ENCODE measurements around the gene SPG11.
"Not testable (repeated sequence)": the region's sequence is repeated elsewhere in the genome, so short reads cannot be mapped to it uniquely, and the experiment has no call there.

The SPG11 gene

GRCh38 chr15:44550734-44551133, 112.7 kb downstream of the SPG11 start:
- Histone ChIP-seq H3K4me1 (ENCODE audit: insufficient read depth, low read length) (peaks cover 6% of the 10 kb centered on the region; the same call in 1 of the 2 replicates), H3K4me3 (ENCODE audit: low read length) (no peak overlapping the region), H3K27me3 (ENCODE audit: insufficient read depth, low read length) (no peaks in the 10 kb centered on the region), H3K27ac (ENCODE audit: low read depth, low read length) (no peak overlapping the region), H3K9me3 (ENCODE audit: insufficient read depth, low read depth, low read length) (no peaks in the 10 kb centered on the region), H3K9ac (ENCODE audit: low read depth, low read length) (no peak overlapping the region), H3K36me3 (ENCODE audit: insufficient read depth, low read length) (peaks cover 60% of the 10 kb centered on the region)
- 96% methylated on average over 4 of the region's 4 CpGs for WGBS

GRCh38 chr15:44550256-44550655, 113.2 kb downstream of the SPG11 start:
- no peaks in the 10 kb centered on the region for H3K27me3 ChIP-seq (ENCODE audit: insufficient read depth, low read length)
- H3K9ac ChIP-seq (ENCODE audit: low read depth, low read length), result no peak overlapping the region
- peaks cover 9% of the 10 kb centered on the region; the same call in 1 of the 2 replicates for H3K4me1 ChIP-seq (ENCODE audit: insufficient read depth, low read length)
- H3K4me3 ChIP-seq (ENCODE audit: low read length), result no peak overlapping the region
- peaks cover 56% of the 10 kb centered on the region for H3K36me3 ChIP-seq (ENCODE audit: insufficient read depth, low read length)
- H3K9me3 ChIP-seq (ENCODE audit: insufficient read depth, low read depth, low read length), result no peaks in the 10 kb centered on the region
- 86% methylated on average over 2 of the region's 3 CpGs for WGBS
- no peak overlapping the region for H3K27ac ChIP-seq (ENCODE audit: low read depth, low read length)

GRCh38 chr15:44549152-44549551, 114.3 kb downstream of the SPG11 start:
- WGBS, result 96% methylated on average over 9 of the region's 9 CpGs
- not testable (repeated sequence) for H3K27ac ChIP-seq (ENCODE audit: low read depth, low read length); H3K4me1 ChIP-seq (ENCODE audit: insufficient read depth, low read length); H3K9ac ChIP-seq (ENCODE audit: low read depth, low read length); H3K4me3 ChIP-seq (ENCODE audit: low read length); H3K27me3 ChIP-seq (ENCODE audit: insufficient read depth, low read length); H3K9me3 ChIP-seq (ENCODE audit: insufficient read depth, low read depth, low read length)
- H3K36me3 ChIP-seq (ENCODE audit: insufficient read depth, low read length), result peaks cover 45% of the 10 kb centered on the region

- Histone ChIP-seq H3K9me3 (ENCODE audit: insufficient read depth, low read depth, low read length) (no peaks in the 10 kb centered on the region), H3K4me1 (ENCODE audit: insufficient read depth, low read length) (peaks cover 9% of the 10 kb centered on the region; the same call in 1 of the 2 replicates), H3K27me3 (ENCODE audit: insufficient read depth, low read length) (no peaks in the 10 kb centered on the region), H3K27ac (ENCODE audit: low read depth, low read length) (no peak overlapping the region), H3K9ac (ENCODE audit: low read depth, low read length) (no peak overlapping the region), H3K36me3 (ENCODE audit: insufficient read depth, low read length) (peaks cover 33% of the 10 kb centered on the region), H3K4me3 (ENCODE audit: low read length) (no peak overlapping the region)
- WGBS, result 92% methylated on average over 4 of the region's 5 CpGs
These were observed 117.3 kb downstream of the SPG11 start for GRCh38 chr15:44545913-44546802.

GRCh38 chr15:44544745-44545144, 118.7 kb downstream of the SPG11 start:
- H3K9ac ChIP-seq (ENCODE audit: low read depth, low read length); H3K9me3 ChIP-seq (ENCODE audit: insufficient read depth, low read depth, low read length); H3K4me3 ChIP-seq (ENCODE audit: low read length); H3K4me1 ChIP-seq (ENCODE audit: insufficient read depth, low read length); H3K27me3 ChIP-seq (ENCODE audit: insufficient read depth, low read length); H3K27ac ChIP-seq (ENCODE audit: low read depth, low read length): not testable (repeated sequence)
- peaks cover 36% of the 10 kb centered on the region for H3K36me3 ChIP-seq (ENCODE audit: insufficient read depth, low read length)
- WGBS, result 96% methylated on average over 5 of the region's 5 CpGs

GRCh38 chr15:44542596-44542995, 120.9 kb downstream of the SPG11 start:
- Histone ChIP-seq H3K9me3 (ENCODE audit: insufficient read depth, low read depth, low read length) (no peaks in the 10 kb centered on the region), H3K27me3 (ENCODE audit: insufficient read depth, low read length) (no peaks in the 10 kb centered on the region), H3K27ac (ENCODE audit: low read depth, low read length) (no peak overlapping the region), H3K4me3 (ENCODE audit: low read length) (no peak overlapping the region), H3K4me1 (ENCODE audit: insufficient read depth, low read length) (peaks cover 17% of the 10 kb centered on the region), H3K9ac (ENCODE audit: low read depth, low read length) (no peak overlapping the region), H3K36me3 (ENCODE audit: insufficient read depth, low read length) (peaks cover 37% of the 10 kb centered on the region)

GRCh38 chr15:44541282-44541958, 122.0 kb downstream of the SPG11 start:
- H3K9ac ChIP-seq (ENCODE audit: low read depth, low read length), result no peak overlapping the region
- peaks cover 37% of the 10 kb centered on the region for H3K36me3 ChIP-seq (ENCODE audit: insufficient read depth, low read length)
- H3K4me3 ChIP-seq (ENCODE audit: low read length), result no peak overlapping the region
- no peaks in the 10 kb centered on the region for H3K9me3 ChIP-seq (ENCODE audit: insufficient read depth, low read depth, low read length)
- peaks cover 17% of the 10 kb centered on the region for H3K4me1 ChIP-seq (ENCODE audit: insufficient read depth, low read length)
- WGBS, result 99% methylated on average over 4 of the region's 4 CpGs
- no peak overlapping the region for H3K27ac ChIP-seq (ENCODE audit: low read depth, low read length)
- no peaks in the 10 kb centered on the region for H3K27me3 ChIP-seq (ENCODE audit: insufficient read depth, low read length)

- Histone ChIP-seq H3K9ac (ENCODE audit: low read depth, low read length) (peak overlapping the region; percentile 94), H3K9me3 (ENCODE audit: insufficient read depth, low read depth, low read length) (no peaks in the 10 kb centered on the region), H3K36me3 (ENCODE audit: insufficient read depth, low read length) (peaks cover 38% of the 10 kb centered on the region), H3K4me1 (ENCODE audit: insufficient read depth, low read length) (peaks cover 8% of the 10 kb centered on the region; the same call in 1 of the 2 replicates), H3K27me3 (ENCODE audit: insufficient read depth, low read length) (no peaks in the 10 kb centered on the region), H3K27ac (ENCODE audit: low read depth, low read length) (peak overlapping the region; percentile 98), H3K4me3 (ENCODE audit: low read length) (peak overlapping the region; percentile 85)
- 16% methylated on average over 9 of the region's 13 CpGs for WGBS
These were observed 125.7 kb downstream of the SPG11 start for GRCh38 chr15:44537735-44538240.

- Histone ChIP-seq H3K27me3 (ENCODE audit: insufficient read depth, low read length) (no peaks in the 10 kb centered on the region), H3K36me3 (ENCODE audit: insufficient read depth, low read length) (peaks cover 36% of the 10 kb centered on the region), H3K9ac (ENCODE audit: low read depth, low read length) (peak within 1 kb of the TSS; percentile 94), H3K9me3 (ENCODE audit: insufficient read depth, low read depth, low read length) (no peaks in the 10 kb centered on the region), H3K4me1 (ENCODE audit: insufficient read depth, low read length) (peaks cover 8% of the 10 kb centered on the region; the same call in 1 of the 2 replicates), H3K4me3 (ENCODE audit: low read length) (peak within 1 kb of the TSS; percentile 85), H3K27ac (ENCODE audit: low read depth, low read length) (peak within 1 kb of the TSS; percentile 98)
- WGBS, result under 1% methylated on average over 97 of the region's 97 CpGs
These were observed 126.3 kb downstream of the SPG11 start, which contains the start of gene EIF3J for GRCh38 chr15:44536962-44537734. TSS of gene EIF3J (plus strand) at chr15:44537147. CDS start at chr15:44537195, 48 bp downstream.

- H3K9ac ChIP-seq (ENCODE audit: low read depth, low read length), result peak overlapping the region; percentile 86
These were observed 127.0 kb downstream of the SPG11 start for GRCh38 chr15:44536302-44536961.

More at GRCh38 chr15:44536302-44536961, 127.0 kb downstream of the SPG11 start:
- Histone ChIP-seq H3K9me3 (ENCODE audit: insufficient read depth, low read depth, low read length) (no peaks in the 10 kb centered on the region), H3K27me3 (ENCODE audit: insufficient read depth, low read length) (no peaks in the 10 kb centered on the region), H3K4me1 (ENCODE audit: insufficient read depth, low read length) (peaks cover 8% of the 10 kb centered on the region; the same call in 1 of the 2 replicates), H3K4me3 (ENCODE audit: low read length) (peak overlapping the region; percentile 69), H3K27ac (ENCODE audit: low read depth, low read length) (peak overlapping the region; percentile 98), H3K36me3 (ENCODE audit: insufficient read depth, low read length) (peaks cover 29% of the 10 kb centered on the region)
- under 1% methylated on average over 42 of the region's 47 CpGs for WGBS
